ENCODE results near the gene SMOC2.

- TF ChIP-seq CTCF (IDR thresholded peaks at IDR 0.05 in 2 of 3, conservative IDR thresholded peaks at IDR 0.05 in 1 of 3; ENCODE audit: borderline replicate concordance in 1 of 3, insufficient read depth in 1 of 3, low read depth in 2 of 3, low read length in 2 of 3), result no peak
- TF ChIP-seq EGR1 (IDR thresholded peaks at IDR 0.05; ENCODE audit: low read depth), result no peak
- no peak for TF ChIP-seq CEBPB (IDR thresholded peaks at IDR 0.05; ENCODE audit: low read depth)
- no peak for TF ChIP-seq SP1 (IDR thresholded peaks at IDR 0.05; ENCODE audit: low read depth)
- TF ChIP-seq MAX (IDR thresholded peaks at IDR 0.05), result no peak
- TF ChIP-seq YY1 (IDR thresholded peaks at IDR 0.05; ENCODE audit: extremely low read depth, insufficient replicate concordance, low read depth, low read length), result no peak
- TF ChIP-seq POLR2A (IDR thresholded peaks at IDR 0.05; ENCODE audit: borderline replicate concordance, extremely low read depth, insufficient read depth, insufficient read length), result no peak
- TF ChIP-seq ZNF274 (IDR thresholded peaks at IDR 0.05; ENCODE audit: low read depth, low read length), result no peak
- no peak for TF ChIP-seq ZFX (IDR thresholded peaks at IDR 0.05)
- no peak for TF ChIP-seq ZBTB33 (IDR thresholded peaks at IDR 0.05; ENCODE audit: extremely low read depth, insufficient replicate concordance, low read length)
- TF ChIP-seq REST (IDR thresholded peaks at IDR 0.05; ENCODE audit: low read depth), result no peak
These were observed 214.6 kb downstream of the SMOC2 start for GRCh38 chr6:168655462-168656152.
